GM18508 (cell line): ENCODE measurements around the gene IL1RAPL1.
A peak's percentile ranks its signal among the peaks of the same experiment; 100 is the strongest.

Experiments
- ATAC-seq: cut with Tn5 transposase; IDR thresholded peaks from one replicate; pipeline ENCODE4 v1.9.1; 2021; ENCODE audit warnings: moderate number of reproducible peaks; ENCODE audit not compliant: insufficient read depth, unreplicated experiment

IL1RAPL1 gene

GRCh38 chrX:29560065-29560464 lies 972.8 kb downstream of the IL1RAPL1 start:
- no peak for ATAC-seq

- ATAC-seq, result no peak
Measured at GRCh38 chrX:29561417-29561816, 974.2 kb downstream of the IL1RAPL1 start.

- ATAC-seq, result no peak
Measured at GRCh38 chrX:29580560-29580959, 993.3 kb downstream of the IL1RAPL1 start.

- no peak for ATAC-seq
Measured at GRCh38 chrX:29581223-29581622, 994.0 kb downstream of the IL1RAPL1 start.

- ATAC-seq, result peak; percentile 53
Measured at GRCh38 chrX:29587107-29587506, 999.9 kb downstream of the IL1RAPL1 start.

GRCh38 chrX:29590921-29591320 lies 1003.7 kb downstream of the IL1RAPL1 start:
- ATAC-seq, result no peak

- no peak for ATAC-seq
Measured at GRCh38 chrX:29604381-29604780, 1017.1 kb downstream of the IL1RAPL1 start.

GRCh38 chrX:29617276-29617675 lies 1030.0 kb downstream of the IL1RAPL1 start:
- no peak for ATAC-seq

- ATAC-seq, result no peak
Measured at GRCh38 chrX:29617725-29618124, 1030.5 kb downstream of the IL1RAPL1 start.

- no peak for ATAC-seq
Measured at GRCh38 chrX:29627833-29628232, 1040.6 kb downstream of the IL1RAPL1 start.

- ATAC-seq, result no peak
Measured at GRCh38 chrX:29634516-29634915, 1047.3 kb downstream of the IL1RAPL1 start.

- no peak for ATAC-seq
Measured at GRCh38 chrX:29636331-29636730, 1049.1 kb downstream of the IL1RAPL1 start.

GRCh38 chrX:29640106-29640505 lies 1052.9 kb downstream of the IL1RAPL1 start:
- no peak for ATAC-seq

- ATAC-seq, result no peak
Measured at GRCh38 chrX:29641461-29641860, 1054.2 kb downstream of the IL1RAPL1 start.

GRCh38 chrX:29643181-29643580 lies 1055.9 kb downstream of the IL1RAPL1 start:
- ATAC-seq, result no peak

- no peak for ATAC-seq
Measured at GRCh38 chrX:29648161-29648560, 1060.9 kb downstream of the IL1RAPL1 start.

- ATAC-seq, result no peak
Measured at GRCh38 chrX:29652484-29652883, 1065.2 kb downstream of the IL1RAPL1 start.

GRCh38 chrX:29653721-29654120 lies 1066.5 kb downstream of the IL1RAPL1 start:
- no peak for ATAC-seq

- no peak for ATAC-seq
Measured at GRCh38 chrX:29659911-29660310, 1072.7 kb downstream of the IL1RAPL1 start.

GRCh38 chrX:29661290-29661689 lies 1074.0 kb downstream of the IL1RAPL1 start:
- ATAC-seq, result no peak

- no peak for ATAC-seq
Measured at GRCh38 chrX:29662101-29662500, 1074.9 kb downstream of the IL1RAPL1 start.

- peak; percentile 64 for ATAC-seq
Measured at GRCh38 chrX:29662759-29663503, 1075.7 kb downstream of the IL1RAPL1 start.
